ENCODE results near the gene NFIB. TPM values are rescaled to one million over a fixed set of nuclear protein-coding genes. Genes with fewer than 3 reads are reported as not detected.

The NFIB gene
- total RNA-seq, 1 experiment from 2014 or later = 75.8 TPM

- no peaks in the 10 kb centered on the region for H3K9me3 Mint-ChIP-seq (ENCODE audit: low read depth, unreplicated experiment)
- no peak for DNase-seq
- intact Hi-C loops (cut with micrococcal nuclease; ENCODE audit: unreplicated experiment) = no loop called here
- BruUV-seq (replicated peaks) = no TSS peak
- H3K27ac Mint-ChIP-seq (ENCODE audit: unreplicated experiment) = no peak overlapping the region
- no peak overlapping the region for H3K4me3 Mint-ChIP-seq (ENCODE audit: low read depth, unreplicated experiment)
- peaks cover 15% of the 10 kb centered on the region for H3K36me3 Mint-ChIP-seq (ENCODE audit: insufficient read depth, unreplicated experiment)
- CTCF ChIA-PET = no interaction called here
- H3K27me3 Mint-ChIP-seq (ENCODE audit: unreplicated experiment) = no peaks in the 10 kb centered on the region
- TF ChIP-seq CTCF (IDR thresholded peaks at IDR 0.05; ENCODE audit: unreplicated experiment) = no peak
- peaks cover 13% of the 10 kb centered on the region for H3K4me1 Mint-ChIP-seq (ENCODE audit: low read depth, unreplicated experiment)
These were observed 35.2 kb upstream of the NFIB start for GRCh38 chr9:14349146-14349446.

GRCh38 chr9:14348373-14349145 lies 34.6 kb upstream of the NFIB start:
- H3K27me3 Mint-ChIP-seq (ENCODE audit: unreplicated experiment) = no peaks in the 10 kb centered on the region
- CTCF ChIA-PET = no interaction called here
- H3K4me3 Mint-ChIP-seq (ENCODE audit: low read depth, unreplicated experiment) = peak overlapping the region; percentile 80
- no peak for TF ChIP-seq CTCF (IDR thresholded peaks at IDR 0.05; ENCODE audit: unreplicated experiment)
- H3K27ac Mint-ChIP-seq (ENCODE audit: unreplicated experiment) = no peak overlapping the region
- DNase-seq = no peak
- peaks cover 15% of the 10 kb centered on the region for H3K36me3 Mint-ChIP-seq (ENCODE audit: insufficient read depth, unreplicated experiment)
- H3K4me1 Mint-ChIP-seq (ENCODE audit: low read depth, unreplicated experiment) = peaks cover 11% of the 10 kb centered on the region
- no TSS peak for BruUV-seq (replicated peaks)
- no peaks in the 10 kb centered on the region for H3K9me3 Mint-ChIP-seq (ENCODE audit: low read depth, unreplicated experiment)
- intact Hi-C loops (cut with micrococcal nuclease; ENCODE audit: unreplicated experiment) = no loop called here

GRCh38 chr9:14348123-14348372 lies 34.1 kb upstream of the NFIB start:
- Mint-ChIP-seq H3K4me3 (ENCODE audit: low read depth, unreplicated experiment) (peak overlapping the region; percentile 80), H3K4me1 (ENCODE audit: low read depth, unreplicated experiment) (peaks cover 6% of the 10 kb centered on the region), H3K36me3 (ENCODE audit: insufficient read depth, unreplicated experiment) (peaks cover 15% of the 10 kb centered on the region), H3K27me3 (ENCODE audit: unreplicated experiment) (no peaks in the 10 kb centered on the region), H3K9me3 (ENCODE audit: low read depth, unreplicated experiment) (no peaks in the 10 kb centered on the region), H3K27ac (ENCODE audit: unreplicated experiment) (no peak overlapping the region)
- CTCF ChIA-PET = no interaction called here
- intact Hi-C loops (cut with micrococcal nuclease; ENCODE audit: unreplicated experiment) = no loop called here
- no peak for DNase-seq
- no peak for TF ChIP-seq CTCF (IDR thresholded peaks at IDR 0.05; ENCODE audit: unreplicated experiment)
- BruUV-seq (replicated peaks) = no TSS peak

GRCh38 chr9:14347406-14348122 lies 33.6 kb upstream of the NFIB start:
- intact Hi-C loops (cut with micrococcal nuclease; ENCODE audit: unreplicated experiment) = no loop called here
- CTCF ChIA-PET = interaction anchor here (0.6 kb wide), 1 partner anchor 21 kb away, joined by 5 read pairs; no protein-coding TSS in a partner anchor
- H3K4me1 Mint-ChIP-seq (ENCODE audit: low read depth, unreplicated experiment) = peaks cover 1% of the 10 kb centered on the region
- no peak for TF ChIP-seq CTCF (IDR thresholded peaks at IDR 0.05; ENCODE audit: unreplicated experiment)
- H3K4me3 Mint-ChIP-seq (ENCODE audit: low read depth, unreplicated experiment) = peak overlapping the region; percentile 80
- no TSS peak for BruUV-seq (replicated peaks)
- no peaks in the 10 kb centered on the region for H3K27me3 Mint-ChIP-seq (ENCODE audit: unreplicated experiment)
- H3K27ac Mint-ChIP-seq (ENCODE audit: unreplicated experiment) = no peak overlapping the region
- peaks cover 15% of the 10 kb centered on the region for H3K36me3 Mint-ChIP-seq (ENCODE audit: insufficient read depth, unreplicated experiment)
- H3K9me3 Mint-ChIP-seq (ENCODE audit: low read depth, unreplicated experiment) = no peaks in the 10 kb centered on the region
- peak; percentile 34 for DNase-seq

Data from Calu3 (cell line).